Hematopoietic multipotent progenitor cell treated with erythropoietin and hydrocortisone succinate and interleukin-3 and kit ligand, for 8 days (in vitro differentiated cells): ENCODE data around the gene C16orf90.
A peak's percentile ranks its signal among the peaks of the same experiment; 100 is the strongest.
"Not testable (repeated sequence)": the region's sequence is repeated elsewhere in the genome, so short reads cannot be mapped to it uniquely, and the experiment has no call there.

ENCODE experiments used
- DNase-seq: peaks from one replicate; pipeline ENCODE4 v3.0.0-alpha.2; 2015

Gene C16orf90

DNA sequence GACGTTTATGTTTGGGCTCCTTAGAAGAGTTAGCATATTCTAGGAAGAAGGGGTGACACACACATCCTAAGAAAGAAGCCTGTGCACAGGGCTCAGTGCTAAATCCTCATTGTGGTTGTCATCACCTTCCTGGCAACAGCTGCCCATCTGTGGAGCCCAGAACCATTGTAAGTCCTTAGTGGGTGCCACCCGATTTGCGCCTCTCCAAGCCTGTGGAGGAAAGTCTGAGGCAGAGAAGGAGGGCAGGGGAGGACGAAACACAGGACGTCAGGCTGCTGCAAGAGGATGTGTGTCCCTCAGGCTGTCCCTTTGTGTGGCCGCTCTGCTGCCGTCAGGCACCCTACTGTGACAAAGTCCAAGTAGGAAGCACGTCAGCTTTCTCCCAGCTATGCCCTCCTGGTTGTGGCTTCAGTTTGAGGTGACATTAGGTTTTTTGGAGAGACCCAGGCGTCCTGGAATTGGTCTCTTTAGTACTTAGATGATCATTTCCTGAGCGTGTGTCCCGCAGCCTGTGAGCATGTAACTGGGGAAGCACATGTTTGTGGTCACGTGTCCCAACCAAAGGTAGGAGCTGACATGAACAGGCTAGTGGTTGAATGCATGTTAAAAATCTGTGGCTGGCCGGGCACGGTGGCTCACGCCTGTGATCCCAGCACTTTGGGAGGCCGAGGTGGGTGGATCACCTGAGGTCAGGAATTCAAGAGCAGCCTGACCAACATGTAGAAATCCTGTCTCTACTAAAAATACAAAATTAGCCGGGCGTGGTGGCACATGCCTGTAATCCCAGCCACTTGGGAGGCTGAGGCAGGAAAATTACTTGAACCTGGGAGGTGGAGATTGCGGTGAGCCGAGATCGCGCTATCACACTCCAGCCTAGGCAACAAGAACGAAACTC lies 16.2 kb upstream of the C16orf90 start:
- DNase-seq, result no peak

DNA sequence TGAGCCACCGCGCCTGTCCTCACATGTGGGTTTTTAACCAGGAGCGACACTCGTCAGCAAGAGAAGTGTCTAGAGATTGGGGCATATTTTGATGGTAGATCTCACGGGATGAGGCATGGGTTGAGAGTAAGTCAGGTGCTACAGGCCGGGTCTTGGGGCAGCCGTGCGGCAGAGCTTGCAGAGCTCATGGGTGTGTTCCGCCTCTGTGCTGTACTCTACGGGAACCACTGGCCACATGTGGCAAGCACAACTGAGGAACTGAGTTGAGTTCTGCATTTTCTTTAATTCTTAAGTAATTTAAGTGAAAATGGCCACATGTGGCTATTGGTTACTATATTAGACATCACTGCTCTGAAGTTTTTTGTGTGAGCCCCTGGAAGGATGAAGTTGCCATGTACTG lies 15.1 kb upstream of the C16orf90 start:
- DNase-seq, result no peak

DNA sequence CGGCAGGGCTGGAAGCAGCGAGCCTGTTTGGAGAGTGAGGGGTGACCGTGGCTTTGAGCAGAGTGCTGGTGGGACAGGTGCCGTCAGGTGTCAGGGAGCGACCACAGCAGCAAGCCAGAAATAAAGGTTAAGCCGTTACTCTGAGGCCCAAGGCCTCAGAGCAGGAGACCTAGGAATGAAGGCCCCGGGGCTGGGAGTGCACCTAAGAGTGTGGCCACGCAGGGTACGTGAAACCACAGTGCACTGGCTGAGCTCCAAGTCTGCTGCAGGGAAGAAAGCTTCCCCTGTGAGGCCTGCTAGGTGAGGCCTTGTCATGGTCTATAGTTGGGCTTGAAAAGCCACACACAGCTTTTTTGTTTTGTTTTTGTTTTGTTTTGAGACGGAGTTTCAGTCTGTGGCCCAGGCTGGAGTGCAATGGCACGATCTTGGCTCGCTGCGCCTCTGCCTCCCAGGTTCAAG lies 14.2 kb upstream of the C16orf90 start:
- DNase-seq, result peak; percentile 58

DNA sequence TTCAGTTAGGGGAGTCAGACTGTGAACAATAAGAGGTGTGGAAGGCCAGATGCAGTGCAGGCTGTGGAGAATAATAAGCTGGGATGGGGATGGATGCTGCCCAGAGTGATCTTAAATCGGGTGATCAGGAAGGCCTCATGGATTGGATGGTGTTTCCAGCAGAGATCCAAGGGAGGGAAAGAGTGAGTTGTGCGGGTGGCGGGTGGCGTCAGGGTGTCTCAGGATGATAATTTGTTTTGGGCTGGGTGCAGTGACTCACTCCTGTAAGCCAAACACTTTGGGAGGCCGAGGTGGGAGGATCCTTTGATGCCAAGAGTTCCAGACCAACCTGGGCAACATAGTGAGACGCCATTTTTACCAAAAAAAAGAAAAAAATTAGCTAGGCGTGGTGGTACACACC lies 13.4 kb upstream of the C16orf90 start:
- peak; percentile 15 for DNase-seq

DNA sequence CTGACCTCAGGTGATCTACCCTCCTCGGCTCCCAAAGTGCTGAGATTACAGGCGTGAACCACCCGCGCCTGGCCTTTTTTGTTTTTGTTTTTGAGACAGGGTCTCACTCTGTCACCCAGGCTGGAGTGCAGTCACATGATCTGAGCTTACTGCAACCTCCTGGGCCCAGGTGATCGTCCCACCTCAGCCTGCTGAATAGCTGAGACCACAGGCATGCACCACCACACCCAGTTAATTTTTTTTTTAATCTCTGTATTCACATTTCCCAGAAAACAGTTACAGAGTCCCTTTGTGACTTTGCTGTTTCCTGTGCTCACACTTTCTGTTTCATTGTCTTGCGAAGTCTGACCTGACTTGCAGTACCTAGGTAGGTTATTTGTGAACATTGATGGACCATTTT lies 8.2 kb upstream of the C16orf90 start:
- DNase-seq, result peak; percentile 67

DNA sequence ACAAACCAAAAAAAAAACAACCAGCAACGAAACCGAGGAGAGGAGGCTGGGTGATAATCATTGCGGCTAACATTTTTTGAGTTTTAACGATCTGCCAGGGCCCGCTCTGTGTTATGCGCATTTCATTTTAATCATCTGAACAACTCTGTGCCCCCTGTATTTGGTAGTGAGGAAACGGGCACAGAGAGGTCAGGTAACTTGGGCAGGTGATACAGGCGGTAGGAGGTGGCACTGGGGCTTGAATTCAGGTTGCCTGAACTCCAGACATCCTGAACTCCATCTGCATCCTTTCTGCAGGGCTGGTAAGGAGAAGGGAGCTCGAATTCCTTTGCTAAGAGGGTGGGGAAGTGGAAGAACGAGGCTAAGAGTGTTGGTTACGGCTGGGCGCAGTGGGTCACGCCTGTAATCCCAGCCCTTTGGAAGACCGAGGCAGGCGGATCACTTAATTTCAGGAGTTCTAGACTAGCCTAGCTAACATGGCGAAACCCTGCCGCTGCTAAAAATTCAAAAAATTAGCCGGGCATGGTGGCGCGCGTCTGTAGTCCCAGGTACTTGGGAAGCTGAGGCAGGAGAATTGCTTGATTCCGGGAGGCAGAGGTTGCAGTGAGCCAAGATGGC lies 6.6 kb upstream of the C16orf90 start:
- no peak for DNase-seq

DNA sequence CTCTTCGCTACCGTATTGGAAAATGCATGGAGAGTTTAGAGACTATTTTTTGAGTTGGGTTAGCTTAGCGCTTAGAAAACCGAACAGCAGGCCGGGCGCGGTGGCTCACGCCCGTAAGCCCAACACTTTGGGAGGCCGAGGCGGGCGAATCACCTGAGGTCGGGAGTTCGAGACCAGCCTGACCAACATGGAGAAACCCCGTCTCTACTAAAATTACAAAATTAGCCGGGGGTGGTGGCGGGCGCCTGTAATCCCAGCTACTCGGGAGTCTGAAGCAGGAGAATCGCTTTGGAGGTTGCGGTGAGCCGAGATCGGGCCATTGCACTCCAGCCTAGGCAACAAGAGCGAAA lies 6.1 kb upstream of the C16orf90 start:
- not testable (repeated sequence) for DNase-seq

DNA sequence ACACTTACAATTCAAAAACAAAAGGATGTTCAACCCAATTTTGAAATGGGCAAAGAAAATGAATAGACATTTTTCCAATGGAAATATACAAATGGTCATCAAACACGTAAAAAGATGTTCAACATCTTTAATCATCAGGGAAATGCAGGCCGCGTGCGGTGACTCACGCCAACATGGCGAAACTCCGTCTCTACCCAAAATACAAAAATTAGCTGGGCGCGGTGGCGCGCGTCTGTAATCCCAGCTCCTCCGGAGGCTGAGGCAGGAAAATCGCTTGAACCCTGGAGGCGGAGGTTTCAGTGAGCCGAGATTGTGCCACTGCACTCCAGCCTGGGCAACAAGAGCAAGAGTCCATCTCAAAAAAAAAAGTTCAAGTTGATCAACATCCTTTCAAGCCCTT lies 3.7 kb upstream of the C16orf90 start:
- no peak for DNase-seq

DNA sequence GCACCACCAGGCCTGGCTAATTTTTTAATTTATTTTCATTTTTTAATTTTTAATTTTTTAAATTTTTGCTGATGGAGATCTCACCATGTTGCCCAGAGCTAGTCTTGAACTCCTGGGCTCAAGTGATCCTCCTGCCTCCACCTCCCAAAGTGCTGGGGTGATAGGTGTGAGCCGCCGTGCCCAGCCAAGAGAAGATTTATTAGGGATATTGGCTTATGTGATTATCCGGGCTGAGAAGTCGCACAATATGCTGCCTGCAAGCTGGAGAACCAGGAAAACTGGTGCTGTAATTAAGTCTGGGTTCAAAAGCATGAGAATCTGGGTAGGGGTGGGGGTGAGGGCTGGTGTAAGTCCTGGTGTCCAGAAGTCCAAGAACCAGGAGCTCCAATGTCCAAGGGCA lies 2.5 kb upstream of the C16orf90 start:
- no peak for DNase-seq

DNA sequence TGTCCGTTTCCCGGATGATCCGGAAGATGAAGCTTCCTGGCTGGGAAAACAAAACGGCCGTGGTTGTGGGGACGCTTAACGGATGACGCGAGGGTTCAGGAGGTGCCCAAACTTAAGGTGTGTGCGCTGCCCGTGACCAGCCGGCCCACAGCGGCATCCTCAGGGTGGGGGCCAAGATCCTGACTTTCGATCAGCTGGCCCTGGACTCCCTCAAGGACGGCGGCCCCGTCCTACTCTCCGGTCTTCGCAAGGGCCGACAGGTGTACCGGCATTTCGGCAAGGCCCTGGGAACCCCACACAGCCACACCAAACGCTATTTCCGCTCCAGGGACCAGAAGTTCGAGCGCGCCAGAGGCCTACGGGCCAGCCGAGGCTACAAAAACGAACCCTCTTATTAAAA lies 1.1 kb upstream of the C16orf90 start:
- DNase-seq, result no peak

DNA sequence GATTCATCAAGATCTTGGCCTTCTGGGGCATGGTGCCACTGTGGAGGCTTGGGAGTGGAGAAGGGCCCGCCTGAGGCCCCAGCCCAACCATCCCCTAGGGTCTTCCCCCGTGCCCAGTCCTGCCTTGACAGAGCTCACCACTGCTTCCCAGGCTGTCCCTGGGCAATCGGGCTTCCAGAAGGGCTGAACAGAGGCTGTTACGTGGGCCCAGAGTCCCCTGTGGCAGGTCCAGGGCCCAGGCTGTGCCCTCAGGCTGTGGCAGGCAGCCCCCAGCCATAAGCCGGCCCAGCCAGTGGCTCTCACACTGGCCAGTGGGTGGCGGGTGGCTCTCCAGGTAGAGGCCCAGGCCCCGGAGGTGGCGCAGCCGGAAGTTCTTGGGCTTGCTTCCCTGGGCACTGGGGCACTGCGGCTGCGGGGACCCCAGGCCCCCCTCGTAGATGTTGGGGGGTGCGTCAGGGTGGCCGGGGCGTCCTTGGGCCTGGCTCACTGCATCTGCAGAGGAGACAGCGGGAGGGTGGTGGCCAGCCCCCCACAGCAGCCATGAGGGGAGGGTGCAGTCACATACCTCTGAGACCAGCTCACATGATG lies 809 bp downstream of the C16orf90 start:
- DNase-seq, result no peak

DNA sequence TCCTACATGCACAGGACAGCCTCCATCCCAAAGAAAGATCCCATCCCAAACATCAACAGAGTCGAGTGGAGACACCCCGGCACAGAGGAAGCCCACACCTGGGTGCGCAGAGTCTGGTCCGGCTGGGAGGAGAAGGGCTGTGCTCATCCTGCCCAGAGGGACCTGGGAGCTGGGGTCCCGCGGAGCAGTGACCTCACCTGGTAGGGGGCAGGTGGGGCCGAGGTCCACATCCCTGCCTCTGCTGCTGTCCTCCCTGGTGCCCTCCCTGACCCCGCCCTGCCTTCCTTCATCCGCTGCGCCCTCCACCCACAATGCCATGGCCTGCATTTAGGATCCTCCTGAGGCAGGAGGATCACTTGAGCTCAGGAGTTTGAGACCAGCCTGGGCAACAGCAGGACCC lies 2.9 kb downstream of the C16orf90 start:
- DNase-seq, result no peak

DNA sequence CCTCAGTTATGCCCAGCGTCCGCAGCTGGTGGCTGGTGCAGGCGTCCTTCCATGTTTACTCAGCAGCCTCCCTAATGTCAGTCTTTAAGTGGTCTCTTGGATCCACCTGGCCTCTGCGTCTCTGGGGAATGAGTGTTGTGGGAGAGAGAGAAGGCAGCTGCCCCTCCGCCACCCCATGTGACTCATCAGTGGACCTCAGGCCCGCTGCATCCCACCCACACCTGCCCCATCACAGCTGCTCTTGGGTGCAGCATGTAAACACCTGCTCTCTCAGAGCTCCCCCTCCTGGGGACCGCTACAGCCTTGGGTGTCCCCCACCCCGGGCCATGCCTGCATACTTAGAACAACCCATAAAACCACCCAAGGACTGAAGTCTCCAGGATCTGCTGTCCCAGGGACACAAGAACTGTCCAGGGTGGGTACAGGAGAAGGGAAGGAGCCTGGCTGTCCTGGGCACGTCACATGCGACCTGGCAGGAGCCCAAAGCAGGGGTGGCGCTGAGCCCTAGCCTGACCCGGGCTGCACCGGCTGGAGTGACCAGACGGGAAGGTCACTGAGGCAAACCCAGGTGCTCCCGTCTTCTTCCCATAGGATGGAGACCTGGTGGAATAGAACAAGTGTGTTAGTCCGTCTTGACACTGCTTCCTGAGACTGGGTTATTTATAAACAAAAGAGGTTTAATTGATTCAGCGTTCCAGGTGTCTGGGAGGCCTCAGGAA lies 4.2 kb downstream of the C16orf90 start:
- no peak for DNase-seq

DNA sequence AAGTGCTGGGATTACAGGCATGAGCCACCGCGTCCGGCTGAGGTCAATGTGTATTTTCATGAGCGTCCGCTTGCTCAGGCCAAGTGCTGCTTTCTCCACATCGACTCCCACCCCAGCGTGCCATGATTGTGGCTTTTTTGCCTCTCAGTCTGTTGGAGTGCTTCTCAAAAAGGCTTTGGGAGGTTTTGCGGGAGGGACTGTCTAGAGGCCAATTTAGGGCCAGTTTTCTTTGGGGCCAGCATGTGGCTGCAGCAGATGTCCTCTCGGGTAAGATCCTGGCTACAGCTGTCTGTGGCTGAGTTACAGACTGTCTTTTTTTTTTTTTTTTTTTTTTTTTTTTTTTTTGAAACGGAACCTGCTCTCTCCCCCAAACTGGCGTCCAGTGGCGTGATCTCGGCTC lies 6.5 kb downstream of the C16orf90 start:
- no peak for DNase-seq

DNA sequence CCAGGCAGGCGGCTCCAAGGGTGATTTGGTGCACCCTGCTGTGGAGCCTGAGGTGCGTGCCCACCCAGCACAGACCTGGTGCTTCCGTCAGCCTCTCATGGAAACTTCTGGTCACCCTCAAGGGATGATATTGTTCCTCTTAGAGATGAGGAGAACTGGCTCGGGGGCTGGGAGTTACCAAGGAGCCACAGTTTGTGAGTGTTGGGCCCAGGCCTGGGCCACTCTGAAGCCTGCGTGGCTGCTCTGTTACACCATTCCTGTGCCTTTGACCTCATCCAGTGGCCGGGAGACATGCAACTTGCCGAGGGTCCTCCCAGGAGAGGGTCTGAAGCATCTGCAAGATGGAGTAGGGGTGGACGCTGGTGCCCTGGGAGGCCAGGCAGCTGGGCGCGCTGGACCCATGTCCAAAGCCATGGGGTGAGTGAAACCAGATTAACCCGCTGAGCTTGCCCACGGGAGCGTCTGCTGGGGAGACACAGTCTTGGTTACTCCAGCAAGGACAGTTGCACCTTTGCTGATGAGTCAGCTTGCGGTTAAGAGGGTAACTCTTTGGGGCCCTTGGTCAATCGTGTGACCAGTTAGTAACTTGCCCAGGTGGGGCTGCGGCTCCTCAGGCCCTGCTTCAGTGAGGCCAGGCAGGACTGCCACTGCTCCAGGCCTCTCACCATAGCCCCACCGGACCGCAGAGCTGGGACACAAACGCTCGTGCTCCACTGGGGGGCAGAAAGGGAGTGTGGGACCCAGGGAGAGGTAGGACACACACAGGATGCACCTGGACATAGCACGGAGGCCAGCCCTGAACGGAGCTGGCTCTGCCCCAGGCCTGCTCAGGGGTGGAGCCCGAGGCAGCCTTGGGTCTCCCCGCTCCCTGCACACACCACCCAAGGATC lies 7.5 kb downstream of the C16orf90 start:
- DNase-seq, result no peak

DNA sequence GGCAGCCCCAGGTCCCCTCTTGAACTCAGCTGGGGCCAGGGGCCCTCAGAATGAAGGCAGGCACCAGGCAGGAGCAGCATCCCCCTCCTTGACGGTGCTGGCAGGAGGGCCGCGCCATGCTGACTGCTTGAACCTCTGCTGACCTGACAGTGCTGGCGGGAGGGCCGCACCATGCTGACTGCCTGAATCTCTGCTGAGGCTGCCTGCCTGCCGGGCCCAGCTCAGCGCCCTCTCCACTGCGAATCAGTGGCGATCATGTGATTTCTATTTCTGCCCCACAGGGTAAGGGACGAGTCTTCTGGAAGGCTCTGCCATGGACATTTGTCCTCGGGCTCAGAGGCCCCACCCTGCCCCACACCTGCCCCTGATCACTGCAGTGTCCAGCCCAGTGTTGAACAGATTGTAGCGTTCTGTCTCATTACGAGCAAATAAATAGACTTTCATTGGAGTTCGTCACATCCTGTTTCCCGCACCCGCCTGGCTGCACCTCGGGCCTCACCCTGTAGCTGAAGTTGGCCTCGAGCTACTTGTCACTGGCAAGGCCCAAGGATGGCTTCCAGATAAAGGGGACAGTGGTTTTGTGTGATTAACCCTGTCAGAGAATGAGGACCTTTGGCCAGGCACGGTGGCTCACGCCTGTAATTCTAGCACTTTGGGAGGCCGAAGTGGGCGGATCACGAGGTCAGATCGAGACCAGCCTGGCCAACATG lies 8.6 kb downstream of the C16orf90 start:
- no peak for DNase-seq

DNA sequence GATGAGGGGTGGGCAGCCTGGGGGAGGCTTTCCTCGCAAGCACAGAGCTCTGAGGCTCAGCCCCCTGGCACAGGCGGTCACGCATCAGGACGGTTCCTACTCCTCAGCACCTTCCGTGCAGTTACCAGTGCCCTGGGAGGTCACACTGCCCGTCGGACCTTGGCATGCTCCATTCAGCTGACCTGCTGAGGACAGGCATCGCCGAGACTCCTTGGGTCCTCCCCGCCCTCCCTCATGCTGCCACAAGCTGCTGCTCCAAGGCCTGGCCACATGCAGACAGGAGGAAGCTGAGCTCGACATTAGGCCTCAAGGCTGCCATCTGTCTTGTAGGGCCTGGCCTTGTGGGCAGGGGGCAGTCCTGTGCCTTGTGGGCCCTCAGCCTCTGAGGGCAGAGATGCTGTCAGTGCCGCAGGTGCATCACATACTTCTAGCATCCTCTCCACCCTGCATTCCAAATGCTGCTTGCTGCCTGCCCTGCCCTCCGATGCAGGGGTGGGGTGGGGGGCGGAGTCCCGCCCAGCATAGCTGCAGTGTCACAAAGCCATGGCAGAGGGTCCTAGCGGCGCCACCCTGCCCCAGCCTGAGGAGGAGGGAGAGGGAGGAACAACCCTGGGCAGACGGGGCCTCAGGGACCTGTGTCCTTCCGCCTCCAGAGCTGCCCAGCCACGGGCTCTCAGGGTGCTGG lies 9.3 kb downstream of the C16orf90 start:
- no peak for DNase-seq

DNA sequence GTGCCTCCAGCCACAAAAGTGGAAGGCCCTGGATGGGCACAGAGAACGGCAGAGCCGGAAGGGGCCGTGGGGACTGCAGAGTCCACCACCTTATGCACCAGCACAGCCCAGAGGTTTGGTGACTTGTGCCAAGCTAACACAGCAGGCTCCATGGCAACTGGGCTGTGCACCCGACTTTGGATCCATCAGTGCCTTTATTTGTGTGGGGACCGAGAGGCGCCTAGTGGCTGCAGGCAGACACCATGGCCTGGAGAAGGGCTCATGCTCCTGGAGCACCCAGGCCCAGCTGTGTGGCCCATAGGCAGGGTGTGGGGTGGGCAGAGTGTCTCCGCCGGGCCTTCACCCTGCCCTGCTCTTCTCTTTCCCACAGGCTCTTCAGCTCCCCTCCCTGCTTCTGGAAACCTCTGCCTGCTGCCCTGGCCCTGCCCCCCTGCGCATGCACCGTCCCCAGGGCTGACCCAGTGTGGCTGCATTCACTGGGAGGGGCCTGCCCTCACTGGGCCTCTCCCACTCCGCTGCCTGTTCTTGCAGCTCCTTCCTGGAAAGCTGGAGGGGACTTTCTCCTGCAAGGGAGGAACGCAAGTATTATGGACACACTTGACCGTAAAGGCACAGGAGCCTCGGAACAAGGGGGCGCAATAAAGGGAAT lies 10.1 kb downstream of the C16orf90 start:
- DNase-seq, result no peak

DNA sequence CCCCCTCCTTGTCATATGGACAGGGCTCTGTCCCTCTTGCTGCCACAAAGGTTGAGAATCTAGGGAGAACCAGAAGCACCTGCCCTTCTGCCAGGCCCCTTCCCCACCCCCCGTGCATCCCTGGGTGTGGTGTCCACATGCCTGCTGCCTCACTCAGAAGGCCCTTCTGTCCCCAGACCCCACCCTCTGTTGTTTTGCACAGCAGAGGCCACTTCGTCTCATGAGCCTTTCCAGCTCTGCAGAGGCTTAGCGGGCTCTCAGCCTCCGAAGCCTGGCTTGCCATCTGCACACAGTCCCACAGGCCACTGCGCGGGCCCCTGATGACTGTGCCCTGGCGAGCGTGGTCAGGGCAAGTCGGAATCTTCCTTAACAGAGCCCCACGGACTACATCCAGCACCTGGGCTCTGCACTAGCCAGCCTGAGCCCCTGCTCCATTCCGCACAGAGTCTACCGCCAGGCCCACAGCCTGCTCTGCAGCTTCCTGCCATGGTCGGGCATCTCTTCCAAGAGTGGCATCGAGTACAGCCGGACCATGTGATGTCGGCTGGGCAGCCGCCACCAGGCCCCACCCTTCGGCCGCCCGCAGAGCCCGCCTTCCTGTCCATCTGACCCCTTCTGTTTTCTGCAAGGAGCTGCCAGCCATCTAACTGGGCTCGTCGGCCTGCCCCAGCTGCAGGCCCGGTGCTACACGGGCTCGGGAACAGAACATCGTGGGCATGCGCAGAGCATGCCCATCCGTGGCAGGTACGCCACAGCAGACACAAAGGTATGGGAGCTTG lies 10.8 kb downstream of the C16orf90 start:
- no peak for DNase-seq
